Right lobe of liver (tissue), 6 donors: ENCODE results near the gene NRAP. TPM values are rescaled to one million over a fixed set of nuclear protein-coding genes. Genes with fewer than 3 reads are reported as not detected.

Experiments used
- ATAC-seq, 4 donors: fragments of 200-7000 bp; cut with Tn5 transposase; one replicate each; pipeline ENCODE4 v1.9.1; 2020; ENCODE audit warnings: mild to moderate bottlenecking in 4 of 4, moderate library complexity in 4 of 4
- DNase-seq, 3 donors: peaks; one replicate each; pipeline ENCODE4 v3.0.0-alpha.2; 2020
- H3K27ac ChIP-seq, 3 donors: fragments of 200-600 bp; one replicate each; pipeline ENCODE4 v1.8.0; 2022
- H3K27me3 ChIP-seq, 2 donors: fragments of 200-600 bp; one replicate each; pipeline ENCODE4 v1.8.0; 2022
- H3K36me3 ChIP-seq, 4 donors: fragments of 200-600 bp; sonication (generic) in 1 of 4; one replicate each; pipeline versions ENCODE4 v1.5.1 to v1.8.0; 2017 to 2022; ENCODE audit warnings: control low read depth in 1 of 4
- H3K4me1 ChIP-seq, 4 donors: fragments of 200-600 bp; sonication (generic) in 1 of 4; one replicate each; pipeline versions ENCODE4 v1.5.1 to v1.8.0; 2017 to 2022; ENCODE audit warnings: control low read depth in 1 of 4
- H3K4me3 ChIP-seq, 3 donors: fragments of 200-600 bp; one replicate each; pipeline ENCODE4 v1.8.0; 2022
- H3K9me3 ChIP-seq, 4 donors: fragments of 200-600 bp; sonication (generic) in 1 of 4; one replicate each; pipeline versions ENCODE4 v1.5.1 to v1.8.0; 2017 to 2022; ENCODE audit warnings: control low read depth in 1 of 4
- CTCF ChIP-seq, 4 donors: fragments of 200-600 bp in 3 of 4; fragments of 450-650 bp in 1 of 4; IDR thresholded peaks; one replicate each; pipeline versions ENCODE4 v1.5.1 to v1.8.0; 2016 to 2022; ENCODE audit warnings: antibody characterized with exemption in 4 of 4, mild to moderate bottlenecking in 2 of 4
- POLR2A ChIP-seq: fragments of 450-650 bp; IDR thresholded peaks from one replicate; pipeline ENCODE4 v1.6.1; 2017; ENCODE audit warnings: antibody characterized with exemption, mild to moderate bottlenecking
- WGBS: methylation state at CpG from one replicate; pipeline ENCODE4 v1.1.6; 2018; ENCODE audit warnings: low coverage, low lambda C conversion rate; ENCODE audit not compliant: insufficient coverage; ENCODE audit errors: missing lambda C conversion rate; 5-methylcytosine and 5-hydroxymethylcytosine counted together
- intact Hi-C, 2 donors: fragments of 100-400 bp; cut with DNase I; formaldehyde crosslinking; loops; one replicate each; pipeline versions ENCODE4 v1.11.2 to v1.14.1; 2022
- total RNA-seq, 6 experiments: library from RNA; depleted of rRNA in 2 of 6; stranded (reverse); fragments of >200 nt in 2 of 6; fragmentation: NEBNext Ultra II Directional in 3 of 6; extraction: Animal tissue kit (Norgen Biotek cat#: 25700) in 3 of 6; gene quantifications; one replicate each; pipeline versions ENCODE4 v1.1.0 to v1.2.4, GENCODE V29; 2016 to 2023
- donor health status: DM: no; HTN: yes; CAD: no.
- donor health status: DM: no; HTN: no; CAD: no.
- donor health status: DM: no; HTN: no; CAD: no.
- donor health status: DM: no; HTN: yes; CAD: no.
- donor health status: DM: no; HTN: yes; CAD: no.

NRAP gene
- total RNA-seq, 6 experiments from 2014 or later = 0.07 to 1.9 (median 0.22) TPM; not detected in 1

GRCh38 chr10:113573368-113573767 lies 90.5 kb downstream of the NRAP start:
- Histone ChIP-seq H3K27ac (peak overlapping the region in 1 of 3 donors; percentile 21), H3K27me3 (no peaks in the 10 kb centered on the region), H3K4me1 (peaks cover 0 to 42% (median 0%) of the 10 kb centered on the region in 4 donors), H3K9me3 (no peaks in the 10 kb centered on the region), H3K4me3 (no peak overlapping the region), H3K36me3 (peaks cover 0 to 79% (median 33%) of the 10 kb centered on the region in 4 donors)
- 56% methylated on average over 1 of the region's 1 CpG for WGBS
- TF ChIP-seq CTCF (IDR thresholded peaks at IDR 0.05) = no peak
- no peak for TF ChIP-seq POLR2A
- ATAC-seq = peak in 3 of 4 donors; percentile 41 to 59 (median 50)
- no peak for DNase-seq
- intact Hi-C loops = no loop called here

GRCh38 chr10:113572520-113573290 lies 91.1 kb downstream of the NRAP start:
- TF ChIP-seq POLR2A (no peak), CTCF (IDR thresholded peaks at IDR 0.05) (no peak)

GRCh38 chr10:113569576-113569975 lies 94.3 kb downstream of the NRAP start:
- intact Hi-C loops = no loop called here

More at GRCh38 chr10:113572520-113573290, 91.1 kb downstream of the NRAP start:
- ATAC-seq (peak in 1 of 4 donors; percentile 4), DNase-seq (no peak)
- H3K27ac ChIP-seq = peak overlapping the region in 1 of 3 donors; percentile 21
- no peaks in the 10 kb centered on the region for H3K9me3 ChIP-seq
- 61% methylated on average over 9 of the region's 11 CpGs for WGBS
- no peaks in the 10 kb centered on the region for H3K27me3 ChIP-seq
- no peak overlapping the region for H3K4me3 ChIP-seq
- peaks cover 0 to 79% (median 30%) of the 10 kb centered on the region in 4 donors for H3K36me3 ChIP-seq
- intact Hi-C loops = no loop called here
- peaks cover 0 to 46% (median 3%) of the 10 kb centered on the region in 4 donors for H3K4me1 ChIP-seq

GRCh38 chr10:113566888-113567287 lies 97.0 kb downstream of the NRAP start:
- peak; percentile 25 to 61 (median 45) for ATAC-seq
- H3K4me3 ChIP-seq = no peak overlapping the region
- H3K36me3 ChIP-seq = peaks cover 0 to 41% (median 11%) of the 10 kb centered on the region in 4 donors
- H3K9me3 ChIP-seq = no peaks in the 10 kb centered on the region
- 0% methylated on average over 6 of the region's 6 CpGs for WGBS
- TF ChIP-seq CTCF (IDR thresholded peaks at IDR 0.05) (no peak), POLR2A (no peak)
- H3K4me1 ChIP-seq = peaks cover 0 to 81% (median 22%) of the 10 kb centered on the region in 4 donors
- no peak for DNase-seq
- H3K27ac ChIP-seq = peak overlapping the region in 1 of 3 donors; percentile 25
- no peaks in the 10 kb centered on the region for H3K27me3 ChIP-seq
- intact Hi-C loops = no loop called here

More at GRCh38 chr10:113569576-113569975, 94.3 kb downstream of the NRAP start:
- WGBS = 86% methylated on average over 1 of the region's 8 CpGs
- Histone ChIP-seq H3K9me3 (no peaks in the 10 kb centered on the region), H3K27me3 (no peaks in the 10 kb centered on the region), H3K27ac (no peak overlapping the region), H3K4me1 (peaks cover 0 to 77% (median 15%) of the 10 kb centered on the region in 4 donors), H3K4me3 (no peak overlapping the region), H3K36me3 (peaks cover 0 to 60% (median 17%) of the 10 kb centered on the region in 4 donors)
- DNase-seq = no peak
- no peak for TF ChIP-seq POLR2A
- TF ChIP-seq CTCF (IDR thresholded peaks at IDR 0.05) = no peak
- ATAC-seq = no peak
